Tibial nerve (tissue), 4 donors: ENCODE data around the gene EDA. TPM values are rescaled to one million over a fixed set of nuclear protein-coding genes. Genes with fewer than 3 reads are reported as not detected.

Experiments used
- DNase-seq, 2 donors: peaks; one replicate each; pipeline ENCODE4 v3.0.0-alpha.2; 2019; ENCODE audit warnings: low spot score in 2 of 2
- H3K27ac ChIP-seq, 4 donors: fragments of 200-600 bp; sonication (generic) in 3 of 4; one replicate each; pipeline ENCODE4 v1.5.1; 2017 to 2019; ENCODE audit warnings: mild to moderate bottlenecking in 1 of 4
- H3K27me3 ChIP-seq, 2 donors: fragments of 200-600 bp; sonication (generic) in 1 of 2; one replicate each; pipeline versions ENCODE4 v1.5.1 to v1.6.0; 2017 to 2019
- H3K36me3 ChIP-seq, 3 donors: fragments of 200-600 bp; sonication (generic); one replicate each; pipeline ENCODE4 v1.5.1; 2018 to 2019
- H3K4me1 ChIP-seq, 4 donors: fragments of 200-600 bp; sonication (generic) in 3 of 4; one replicate each; pipeline ENCODE4 v1.5.1; 2017 to 2019
- H3K4me3 ChIP-seq, 4 donors: fragments of 200-600 bp; sonication (generic) in 3 of 4; one replicate each; pipeline ENCODE4 v1.5.1; 2017 to 2019; ENCODE audit warnings: mild to moderate bottlenecking in 1 of 4, moderate library complexity in 1 of 4
- H3K9me3 ChIP-seq, 4 donors: fragments of 200-600 bp; sonication (generic) in 3 of 4; one replicate each; pipeline ENCODE4 v1.5.1; 2017 to 2019
- CTCF ChIP-seq, 5 experiments: fragments of 200-600 bp in 3 of 5; fragments of 450-650 bp in 2 of 5; sonication (generic) in 3 of 5; IDR thresholded peaks; one replicate each; pipeline ENCODE4 v1.5.1; 2016 to 2019; ENCODE audit warnings: antibody characterized with exemption in 5 of 5, mild to moderate bottlenecking in 3 of 5, moderate library complexity in 2 of 5
- EP300 ChIP-seq, 2 donors: sonication (generic); formaldehyde crosslinking; IDR thresholded peaks; one replicate each; pipeline ENCODE4 v1.6.1; 2017; ENCODE audit warnings: antibody characterized with exemption in 2 of 2, mild to moderate bottlenecking in 1 of 2
- POLR2A ChIP-seq, 2 donors: fragments of 450-650 bp; IDR thresholded peaks; one replicate each; pipeline ENCODE4 v1.6.1; 2017; ENCODE audit warnings: antibody characterized with exemption in 2 of 2, mild to moderate bottlenecking in 2 of 2, moderate library complexity in 2 of 2
- WGBS, 2 donors: methylation state at CpG; one replicate each; pipeline ENCODE4 v1.1.5; 2018; 5-methylcytosine and 5-hydroxymethylcytosine counted together
- total RNA-seq, 4 donors: library from RNA; depleted of rRNA; stranded (reverse); fragments of >200 nt; gene quantifications; one replicate each; pipeline ENCODE4 v1.1.0, GENCODE V29; 2016

EDA gene
- total RNA-seq, 4 donors from 2014 or later, result 9.2 to 13.8 (median 10.3) TPM

DNA sequence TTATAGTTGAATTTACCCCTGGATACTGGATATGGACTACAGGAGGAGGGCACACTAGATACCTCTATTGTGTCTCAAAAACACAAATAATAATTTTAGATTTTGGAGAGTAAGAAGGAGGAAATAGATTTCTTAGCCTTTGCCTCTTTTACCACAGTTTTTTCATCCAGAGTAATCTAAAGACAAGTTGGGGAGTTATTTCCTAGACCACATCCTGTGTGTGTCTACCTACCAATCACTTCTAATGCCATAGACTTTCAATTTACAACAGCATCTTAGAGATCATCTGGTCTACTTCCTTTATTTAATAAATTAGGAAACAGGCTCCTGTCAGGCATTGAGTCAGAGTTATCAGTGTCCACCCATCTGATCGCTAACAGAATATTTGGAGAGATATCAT is 191.5 kb downstream of the EDA start:
- no peaks in the 10 kb centered on the region for H3K4me1 ChIP-seq
- no peak for TF ChIP-seq CTCF (IDR thresholded peaks at IDR 0.05)
- no peak for TF ChIP-seq EP300 (IDR thresholded peaks at IDR 0.05)
- TF ChIP-seq POLR2A (IDR thresholded peaks at IDR 0.05), result no peak
- DNase-seq, result no peak
- H3K27me3 ChIP-seq, result peaks cover 0 to 5% of the 10 kb centered on the region in 2 donors
- no peak overlapping the region for H3K27ac ChIP-seq
- H3K9me3 ChIP-seq, result no peaks in the 10 kb centered on the region
- no peaks in the 10 kb centered on the region for H3K36me3 ChIP-seq
- 50 to 54% methylated on average over 1 of the region's 1 CpG for WGBS, 2 donors
- no peak overlapping the region for H3K4me3 ChIP-seq

DNA sequence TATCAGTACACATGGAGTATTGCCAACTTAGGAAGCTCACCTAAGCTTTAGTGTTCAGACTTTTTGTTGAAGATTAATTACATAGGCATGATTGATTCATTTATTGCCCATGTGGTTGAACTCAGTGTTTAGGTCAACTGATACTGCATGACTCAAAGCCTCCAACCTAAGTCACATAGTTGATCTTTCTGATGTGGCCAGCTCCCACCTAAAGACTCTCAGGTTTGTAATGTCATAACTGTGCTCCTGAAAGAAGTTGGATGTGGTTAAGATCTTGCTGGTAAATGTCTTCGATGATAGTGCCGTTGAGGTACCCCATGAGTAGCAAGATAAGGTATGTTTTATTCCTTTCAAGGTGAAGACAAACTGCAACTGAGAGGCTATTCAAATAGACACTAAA is 192.5 kb downstream of the EDA start:
- Histone ChIP-seq H3K4me3 (no peak overlapping the region), H3K4me1 (no peaks in the 10 kb centered on the region), H3K27me3 (peaks cover 0 to 5% of the 10 kb centered on the region in 2 donors), H3K9me3 (no peaks in the 10 kb centered on the region), H3K27ac (no peak overlapping the region), H3K36me3 (no peaks in the 10 kb centered on the region)
- no peak for DNase-seq
- no peak for TF ChIP-seq CTCF (IDR thresholded peaks at IDR 0.05)
- TF ChIP-seq EP300 (IDR thresholded peaks at IDR 0.05), result no peak
- TF ChIP-seq POLR2A (IDR thresholded peaks at IDR 0.05), result no peak
- 93 to 100% methylated on average over 2 of the region's 2 CpGs for WGBS, 2 donors

GRCh38 chrX:69813677-69814076 is 197.8 kb downstream of the EDA start:
- Histone ChIP-seq H3K36me3 (no peaks in the 10 kb centered on the region), H3K4me3 (no peak overlapping the region), H3K9me3 (no peaks in the 10 kb centered on the region), H3K4me1 (no peaks in the 10 kb centered on the region), H3K27ac (no peak overlapping the region), H3K27me3 (peaks cover 0 to 5% of the 10 kb centered on the region in 2 donors)
- no peak for TF ChIP-seq POLR2A (IDR thresholded peaks at IDR 0.05)
- no peak for TF ChIP-seq EP300 (IDR thresholded peaks at IDR 0.05)
- no peak for TF ChIP-seq CTCF (IDR thresholded peaks at IDR 0.05)
- WGBS, 2 donors, result 47 to 75% methylated on average over 1 of the region's 1 CpG
- no peak for DNase-seq

DNA sequence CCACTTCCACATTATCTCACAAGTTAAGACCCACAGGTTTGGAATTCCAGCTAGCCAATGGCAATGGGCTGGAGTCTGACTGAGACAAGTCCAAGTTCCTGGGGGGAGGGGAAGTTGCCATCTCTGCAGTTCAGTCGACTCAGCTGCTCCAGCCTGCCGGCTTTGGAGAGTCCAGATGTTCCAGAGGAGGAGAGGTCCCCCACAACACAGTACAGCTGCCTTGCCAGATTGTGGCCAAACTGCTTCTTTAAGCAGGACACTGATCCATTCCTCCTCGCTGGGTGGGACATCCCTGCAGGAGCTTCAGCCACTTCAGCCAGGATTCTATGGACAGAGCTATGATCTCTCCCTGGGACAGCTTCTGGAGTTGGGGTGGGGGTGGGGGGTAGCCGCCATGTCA is 199.2 kb downstream of the EDA start:
- 38 to 78% methylated on average over 2 to 4 of the region's 4 CpGs for WGBS, 2 donors
- no peak for TF ChIP-seq POLR2A (IDR thresholded peaks at IDR 0.05)
- no peak for TF ChIP-seq CTCF (IDR thresholded peaks at IDR 0.05)
- no peak for TF ChIP-seq EP300 (IDR thresholded peaks at IDR 0.05)
- DNase-seq, result no peak
- H3K9me3 ChIP-seq, result no peaks in the 10 kb centered on the region
- H3K4me3 ChIP-seq, result no peak overlapping the region
- no peaks in the 10 kb centered on the region for H3K36me3 ChIP-seq
- H3K27ac ChIP-seq, result no peak overlapping the region
- H3K4me1 ChIP-seq, result no peaks in the 10 kb centered on the region
- no peaks in the 10 kb centered on the region for H3K27me3 ChIP-seq

DNA sequence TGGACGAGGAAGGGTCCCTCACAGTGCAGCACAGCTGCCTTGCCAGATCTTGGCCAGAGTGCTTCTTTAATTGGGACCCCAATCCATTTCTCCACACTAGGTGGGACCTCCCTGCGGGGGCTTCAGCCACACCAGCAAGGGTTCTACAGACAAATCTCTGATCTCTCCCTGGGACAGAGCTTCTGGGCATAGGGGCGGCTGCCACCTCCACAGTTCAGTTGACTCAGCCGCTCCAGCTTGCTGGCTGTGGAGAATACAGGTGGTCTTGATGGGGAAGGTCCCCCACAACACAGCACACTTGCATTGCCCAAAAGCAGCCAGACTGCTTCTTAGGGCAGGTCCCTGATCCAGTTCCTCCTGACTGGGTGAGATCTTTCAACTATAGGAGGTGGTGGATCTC is 199.6 kb downstream of the EDA start:
- WGBS, 2 donors, result 82 to 86% methylated on average over 2 to 4 of the region's 4 CpGs
- no peak for TF ChIP-seq CTCF (IDR thresholded peaks at IDR 0.05)
- no peak for TF ChIP-seq POLR2A (IDR thresholded peaks at IDR 0.05)
- no peak for TF ChIP-seq EP300 (IDR thresholded peaks at IDR 0.05)

More for the DNA sequence above, 199.6 kb downstream of the EDA start:
- no peak overlapping the region for H3K4me3 ChIP-seq
- H3K27me3 ChIP-seq, result no peaks in the 10 kb centered on the region
- DNase-seq, result no peak
- no peaks in the 10 kb centered on the region for H3K4me1 ChIP-seq
- H3K9me3 ChIP-seq, result no peaks in the 10 kb centered on the region
- H3K27ac ChIP-seq, result no peak overlapping the region
- H3K36me3 ChIP-seq, result no peaks in the 10 kb centered on the region
